ENCODE results near the gene SLC32A1.

SLC32A1 gene

DNA sequence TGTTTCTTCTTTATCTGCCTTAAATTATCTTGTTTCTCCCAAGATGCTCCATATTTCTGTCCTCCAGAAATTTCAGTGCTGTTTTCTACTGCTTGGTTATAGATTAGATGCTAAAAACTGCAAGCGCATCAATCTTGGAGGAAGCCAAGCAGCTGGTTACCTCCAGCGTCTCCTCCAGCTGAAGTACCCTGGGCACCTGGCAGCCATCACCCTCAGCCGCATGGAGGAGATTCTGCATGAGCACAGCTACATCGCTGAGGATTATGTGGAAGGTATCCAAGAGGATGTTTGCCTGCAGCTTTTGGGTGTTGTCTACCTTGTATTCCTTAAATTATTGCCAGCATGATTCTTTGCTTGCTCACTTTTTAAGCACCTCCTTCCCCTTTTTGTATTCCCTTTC lies 27.7 kb downstream of the SLC32A1 start:
- no peak for DNase-seq (ENCODE audit: low read depth, low spot score)

DNA sequence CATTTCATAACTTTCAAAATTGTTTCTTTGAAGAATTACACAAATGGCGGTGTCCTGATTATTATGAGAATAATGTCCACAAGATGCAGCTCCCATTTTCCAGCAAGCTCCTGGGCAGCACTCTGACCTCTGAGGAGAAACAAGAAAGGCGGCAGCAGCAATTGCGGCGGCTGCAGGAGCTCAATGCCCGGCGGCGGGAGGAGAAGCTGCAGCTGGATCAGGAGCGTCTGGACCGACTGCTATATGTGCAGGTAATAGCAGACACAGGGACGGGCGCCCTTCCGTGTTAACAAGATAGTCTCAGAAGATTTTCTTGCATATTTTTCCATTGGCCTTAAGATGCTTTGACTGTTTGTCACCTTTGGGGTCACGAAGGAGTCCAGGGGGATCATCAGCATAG lies 30.6 kb downstream of the SLC32A1 start:
- DNase-seq (ENCODE audit: low read depth, low spot score) = no peak

DNA sequence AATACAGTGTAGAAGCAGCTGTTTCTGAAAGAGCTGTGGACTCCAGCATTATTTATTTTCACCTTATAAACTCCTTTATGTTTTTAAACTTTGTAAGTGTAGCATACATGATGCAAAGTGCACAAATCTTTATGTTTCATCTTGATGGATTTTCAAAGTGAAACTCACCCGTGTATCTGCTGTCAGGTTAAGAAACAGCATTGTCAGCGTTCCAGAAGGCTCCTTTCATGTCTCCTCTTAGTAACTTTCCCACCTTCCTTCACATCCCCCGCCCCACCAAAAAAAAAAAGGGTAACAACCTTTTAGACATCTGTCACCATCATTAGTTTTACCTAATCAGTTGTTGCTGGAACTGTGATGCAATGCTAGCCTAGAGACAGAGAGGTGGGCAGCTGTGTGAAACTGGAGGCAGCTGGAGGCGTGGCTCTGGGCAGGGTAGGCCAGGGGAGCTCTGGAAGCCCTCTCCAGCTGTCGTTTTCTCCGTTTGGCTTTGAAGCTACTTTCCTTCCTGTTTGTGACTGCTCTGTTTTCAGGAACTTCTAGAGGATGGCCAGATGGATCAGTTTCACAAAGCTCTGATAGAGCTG lies 31.1 kb downstream of the SLC32A1 start:
- no peak for DNase-seq (ENCODE audit: low read depth, low spot score)

DNA sequence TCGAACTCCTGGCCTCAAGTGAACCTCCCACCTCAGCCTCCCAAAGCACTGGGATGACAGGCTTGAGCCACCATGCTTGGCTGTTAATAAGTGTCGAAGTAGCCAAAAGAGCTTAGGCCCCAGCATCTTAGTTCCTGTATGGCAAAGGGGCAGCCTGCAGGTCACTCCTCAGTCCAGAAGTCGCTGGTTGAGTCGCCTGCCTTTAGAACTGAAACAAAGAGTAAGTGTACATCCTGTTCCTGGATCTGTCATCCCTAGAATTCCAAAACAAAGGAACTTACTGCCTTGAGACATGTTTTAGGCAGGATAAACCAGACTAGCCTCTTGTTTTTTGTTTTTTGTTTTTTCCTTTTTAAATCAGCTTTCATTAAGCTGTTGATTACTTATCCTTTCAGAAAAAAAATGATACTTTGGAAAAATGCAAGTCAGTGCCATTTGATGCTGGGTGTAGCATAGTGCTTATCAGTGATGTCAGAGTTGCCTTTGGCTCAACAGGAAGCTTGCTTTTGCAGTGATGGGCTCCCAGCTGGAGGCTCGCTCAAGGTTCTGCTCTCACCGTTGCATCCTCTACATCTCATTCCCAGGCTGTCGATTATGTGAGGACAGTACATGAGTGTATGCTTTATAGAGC lies 33.0 kb downstream of the SLC32A1 start:
- no peak for DNase-seq (ENCODE audit: low read depth, low spot score)

DNA sequence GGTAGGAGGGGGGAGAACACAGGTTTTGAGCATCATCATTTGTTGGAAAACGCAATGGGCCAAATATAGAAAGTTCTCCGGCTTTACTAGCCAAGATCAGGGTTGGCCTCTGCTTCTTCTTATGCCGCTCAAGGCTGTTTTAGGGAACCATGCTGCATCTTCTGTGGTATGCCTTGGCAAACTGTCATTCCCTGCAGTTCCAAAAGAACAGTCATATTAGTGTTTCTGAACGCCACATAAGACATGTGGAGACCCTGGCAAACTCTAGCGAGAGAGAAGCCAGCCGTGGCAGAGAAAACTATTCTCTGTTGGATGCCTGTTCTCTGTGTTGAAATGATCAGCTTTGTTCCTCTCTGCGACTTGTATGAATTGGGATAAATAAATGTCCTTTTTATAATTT lies 34.8 kb downstream of the SLC32A1 start:
- no peak for DNase-seq (ENCODE audit: low read depth, low spot score)

DNA sequence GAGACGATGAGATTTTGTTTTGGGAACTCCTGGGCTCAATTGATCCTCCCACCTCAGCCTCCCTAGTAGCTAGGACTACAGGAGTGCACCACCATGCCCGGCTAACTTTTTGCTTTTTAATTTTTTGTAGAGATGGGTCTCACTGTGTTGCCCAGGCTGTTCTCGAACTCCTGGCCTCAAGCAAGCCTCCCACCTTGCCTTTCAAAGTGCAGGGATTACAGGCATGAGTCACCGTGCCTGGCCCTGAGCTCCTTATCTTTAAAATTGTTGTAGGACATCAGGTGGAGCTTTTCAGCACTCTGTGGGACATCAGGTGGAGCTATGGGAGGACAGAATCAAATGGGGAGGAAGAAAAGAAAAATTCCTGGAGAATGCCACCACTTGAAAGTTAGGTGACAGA lies 36.7 kb downstream of the SLC32A1 start:
- no peak for DNase-seq (ENCODE audit: low read depth, low spot score)

DNA sequence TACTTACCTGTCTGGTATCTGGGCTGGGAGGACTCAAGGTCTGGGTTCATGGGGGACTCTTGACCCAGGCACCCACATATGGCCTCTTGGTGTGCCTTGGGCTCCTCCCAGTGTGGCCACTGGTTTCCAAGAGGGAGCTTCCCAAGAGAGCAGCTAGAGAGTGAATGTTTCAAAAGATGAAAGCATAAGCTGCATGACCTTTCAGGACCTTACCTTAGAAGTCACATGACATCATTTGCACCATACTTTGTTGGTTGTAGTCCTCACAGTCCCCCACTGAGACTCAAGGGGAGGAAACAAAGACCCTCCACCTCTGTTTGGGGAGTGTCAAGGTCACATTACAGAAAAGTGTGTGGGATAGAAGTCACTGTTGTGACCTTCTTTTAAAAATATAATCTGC lies 37.9 kb downstream of the SLC32A1 start:
- DNase-seq (ENCODE audit: low read depth, low spot score) = no peak

DNA sequence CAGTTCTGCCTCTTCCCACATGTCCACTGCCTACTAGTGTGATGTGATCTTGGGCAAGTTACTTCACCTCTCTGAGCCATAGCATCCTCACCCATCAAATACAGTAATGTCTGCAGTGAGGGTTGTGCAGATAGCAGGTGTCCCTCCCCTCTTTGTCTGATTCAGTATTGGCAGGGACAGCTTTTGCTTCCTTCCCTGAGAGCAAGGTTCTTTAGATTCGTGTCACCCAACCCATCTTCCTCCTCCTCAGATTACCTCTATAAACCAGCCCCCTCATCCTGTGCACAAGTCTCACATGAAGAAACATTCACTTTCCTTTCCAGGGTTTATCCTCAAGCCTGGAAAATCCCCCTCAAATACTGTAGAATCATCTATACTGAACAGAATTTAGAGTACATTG lies 39.3 kb downstream of the SLC32A1 start:
- DNase-seq (ENCODE audit: low read depth, low spot score) = no peak

DNA sequence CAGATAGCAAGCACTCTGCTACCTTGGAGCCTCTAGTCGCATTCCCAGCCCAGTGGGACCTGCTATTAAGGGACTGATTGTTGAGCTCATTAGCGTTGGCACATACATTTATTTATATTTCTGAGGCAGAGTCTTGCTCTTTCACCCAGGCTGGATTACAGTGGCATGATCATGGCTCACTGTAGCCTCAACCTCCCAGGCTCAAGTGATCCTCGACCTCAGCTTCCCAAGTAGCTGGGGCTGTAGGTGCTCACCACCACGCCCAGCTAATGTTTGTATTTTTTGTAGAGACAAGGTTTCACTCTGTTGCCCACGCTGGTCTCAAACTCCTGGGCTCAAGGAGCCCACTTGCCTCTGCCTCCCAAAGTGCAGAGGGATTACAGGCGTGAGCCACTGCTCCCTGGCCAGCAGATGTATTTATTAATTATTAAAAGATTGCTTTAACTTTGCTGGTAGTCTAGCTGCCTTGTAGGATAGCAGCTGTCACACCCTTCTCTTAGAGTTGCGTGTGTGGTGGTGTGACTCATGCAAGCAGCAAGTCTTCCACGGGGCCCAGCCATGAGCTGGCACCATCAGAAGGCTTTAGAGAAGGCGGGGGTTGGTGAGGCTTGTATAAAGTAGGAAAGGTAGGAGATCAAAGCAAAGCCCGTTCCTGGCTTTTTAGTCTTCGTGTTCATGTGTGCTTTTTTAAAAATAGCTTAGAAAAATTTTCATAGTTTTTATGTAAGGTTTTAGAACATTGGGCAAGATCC lies 40.5 kb downstream of the SLC32A1 start:
- DNase-seq (ENCODE audit: low read depth, low spot score) = peak; percentile 74

DNA sequence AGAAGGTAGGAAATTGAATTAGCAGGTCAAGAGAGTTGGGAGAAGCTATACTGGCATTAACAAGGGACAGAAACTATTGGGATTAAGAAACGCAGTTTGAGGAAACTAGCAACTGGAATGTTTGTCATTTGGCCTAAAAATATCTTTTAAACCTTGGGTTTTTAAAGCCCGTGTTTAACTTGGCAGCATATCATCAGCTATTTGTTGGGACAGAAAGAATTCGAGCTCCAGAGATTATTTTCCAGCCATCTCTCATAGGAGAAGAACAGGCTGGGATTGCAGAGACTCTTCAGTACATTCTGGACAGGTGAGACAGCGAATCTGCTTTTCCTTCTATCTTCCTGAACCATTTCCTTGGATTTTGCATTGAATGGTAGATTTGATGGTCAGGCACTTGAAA lies 41.8 kb downstream of the SLC32A1 start:
- peak; percentile 32 for DNase-seq (ENCODE audit: low read depth, low spot score)

DNA sequence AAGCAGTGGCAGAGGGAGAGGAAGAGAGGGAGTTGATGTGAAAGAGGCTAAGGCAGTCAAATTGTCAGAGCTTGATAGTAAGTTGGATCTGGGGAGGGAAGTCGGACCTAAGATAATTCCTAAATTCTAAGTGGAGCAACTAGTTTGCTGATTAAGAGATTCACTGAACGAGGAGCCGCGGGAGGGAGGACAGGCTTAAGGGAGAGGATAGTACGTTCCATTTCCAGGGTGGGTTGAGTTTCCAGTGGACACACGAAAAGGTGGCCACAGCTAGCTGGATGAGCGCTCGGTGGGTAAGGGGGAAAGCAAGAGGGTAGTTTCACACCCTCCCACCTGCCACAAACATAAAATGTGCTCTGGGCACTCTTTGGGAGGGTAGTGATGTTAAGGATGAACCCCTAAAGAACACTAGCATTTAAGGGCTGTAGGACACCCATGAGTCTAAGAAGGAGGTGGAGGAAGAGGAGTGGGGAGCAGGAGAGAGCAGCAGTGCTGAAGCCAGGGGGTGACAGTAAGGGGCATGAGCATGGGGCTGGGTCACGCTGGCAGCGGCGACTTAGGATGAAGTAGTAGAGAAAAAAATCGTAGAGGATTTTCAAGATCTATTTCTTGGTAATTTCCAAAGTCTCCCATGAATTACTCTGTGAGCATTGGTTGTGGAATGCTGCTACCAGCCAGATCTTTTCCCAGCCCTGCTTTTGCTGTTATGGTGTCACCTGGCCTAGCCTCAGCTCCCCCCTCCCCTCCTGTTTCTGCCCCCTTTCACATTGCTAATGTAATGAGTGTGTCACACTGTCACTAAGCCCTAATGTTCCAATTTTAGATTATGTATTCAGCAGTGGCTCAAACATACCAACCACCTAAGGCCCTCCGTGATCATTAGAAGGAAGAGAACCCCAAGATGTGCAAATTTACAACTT lies 45.4 kb downstream of the SLC32A1 start:
- no peak for DNase-seq (ENCODE audit: low read depth, low spot score)

DNA sequence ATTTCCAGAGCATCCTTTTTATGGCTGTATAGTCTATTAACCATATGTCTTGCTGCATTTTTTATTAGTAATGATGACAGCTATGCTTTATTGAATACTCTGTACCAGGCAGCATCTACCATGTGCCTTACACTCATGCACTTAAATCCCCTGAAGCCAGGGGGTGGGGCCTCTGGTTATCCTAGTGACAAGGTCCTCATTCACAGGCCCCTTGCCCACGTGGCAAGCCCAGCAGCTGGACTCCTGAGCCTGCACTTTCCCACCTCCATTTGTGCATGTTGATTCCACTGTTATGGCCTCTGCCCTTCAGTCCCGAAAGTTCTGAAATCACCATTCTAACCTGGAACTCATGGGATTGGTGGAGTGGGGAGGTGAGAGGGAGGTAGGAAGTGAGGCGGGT lies 46.3 kb downstream of the SLC32A1 start:
- no peak for DNase-seq (ENCODE audit: low read depth, low spot score)

DNA sequence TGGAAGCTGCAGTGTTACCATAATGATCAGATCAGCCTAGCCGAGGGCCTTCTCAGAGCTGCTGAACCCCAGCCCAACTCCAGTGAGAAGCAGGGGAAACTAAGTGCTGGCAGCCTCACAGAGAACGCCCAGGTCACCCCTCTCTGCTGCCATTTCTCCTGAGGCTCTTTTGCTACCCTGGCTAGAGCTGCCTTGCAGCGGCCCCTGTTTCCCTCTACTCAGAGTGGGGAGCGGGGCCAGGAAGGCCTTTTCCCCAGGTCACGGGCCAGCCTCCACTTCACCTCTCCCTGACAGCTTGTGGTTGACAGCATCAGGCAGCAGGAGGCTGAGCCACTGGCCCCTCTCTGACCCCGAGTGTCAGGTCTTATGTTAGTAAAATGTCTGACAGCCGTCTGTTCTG lies 46.7 kb downstream of the SLC32A1 start:
- DNase-seq (ENCODE audit: low read depth, low spot score) = no peak

DNA sequence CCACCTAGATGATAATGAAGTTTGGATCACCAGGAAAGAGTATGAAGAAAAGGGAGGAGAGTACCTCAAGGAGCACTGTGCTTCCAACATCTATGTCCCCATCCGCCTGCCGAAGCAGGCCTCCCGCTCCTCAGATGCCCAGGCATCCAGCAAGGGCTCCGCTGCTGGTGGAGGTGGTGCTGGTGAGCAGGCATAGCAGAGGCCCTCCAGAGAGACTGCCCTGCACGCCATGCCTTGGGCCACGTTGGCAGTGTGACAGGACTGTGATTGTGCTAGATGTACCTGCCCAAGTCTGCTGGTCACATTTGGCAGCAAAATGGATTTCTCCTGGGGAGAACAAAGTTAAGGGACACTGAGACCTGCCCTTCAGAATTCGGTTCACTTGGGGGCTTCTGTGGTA lies 47.3 kb downstream of the SLC32A1 start:
- no peak for DNase-seq (ENCODE audit: low read depth, low spot score)

DNA sequence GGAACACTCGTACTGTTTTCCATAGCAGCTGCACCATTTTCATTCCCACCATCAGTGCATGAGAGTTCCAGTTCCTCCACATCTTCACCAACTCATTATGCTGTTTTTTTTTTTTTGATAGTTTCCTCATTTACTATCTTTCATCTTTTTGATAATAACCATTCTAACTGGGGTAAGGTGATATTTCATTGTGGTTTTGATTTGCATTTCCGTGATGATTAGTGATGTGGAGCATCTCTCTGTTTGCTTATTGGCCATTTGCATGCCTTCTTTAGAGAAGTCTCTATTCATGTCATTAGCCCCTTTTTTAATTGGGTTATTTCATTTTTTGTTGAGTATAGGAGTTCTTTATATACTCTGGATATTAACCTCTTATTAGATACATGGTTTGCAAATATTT lies 49.9 kb downstream of the SLC32A1 start:
- DNase-seq (ENCODE audit: low read depth, low spot score) = no peak

DNA sequence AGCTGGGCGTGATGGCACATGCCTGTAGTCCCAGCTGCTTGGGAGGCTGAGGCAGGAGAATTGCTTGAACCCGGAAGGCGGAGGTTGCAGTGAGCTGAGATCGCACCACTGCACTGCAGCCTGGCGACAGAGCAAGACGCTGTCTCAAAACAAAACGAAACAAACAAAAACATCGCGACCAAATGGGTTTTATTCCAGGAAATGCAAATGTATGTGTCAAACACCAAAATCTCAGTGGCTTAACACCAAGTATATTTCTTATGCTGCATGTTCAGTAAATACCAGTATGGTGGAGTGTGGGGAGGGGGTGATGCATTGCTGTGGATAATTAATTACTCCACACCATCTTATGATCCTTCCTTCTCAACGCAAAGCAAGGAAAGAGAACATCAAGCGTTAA lies 52.1 kb downstream of the SLC32A1 start:
- no peak for DNase-seq (ENCODE audit: low read depth, low spot score)
